Measurements from ENCODE around the gene C6orf52.
"Not testable (repeated sequence)": the region's sequence is repeated elsewhere in the genome, so short reads cannot be mapped to it uniquely, and the experiment has no call there.

C6orf52 gene

DNA sequence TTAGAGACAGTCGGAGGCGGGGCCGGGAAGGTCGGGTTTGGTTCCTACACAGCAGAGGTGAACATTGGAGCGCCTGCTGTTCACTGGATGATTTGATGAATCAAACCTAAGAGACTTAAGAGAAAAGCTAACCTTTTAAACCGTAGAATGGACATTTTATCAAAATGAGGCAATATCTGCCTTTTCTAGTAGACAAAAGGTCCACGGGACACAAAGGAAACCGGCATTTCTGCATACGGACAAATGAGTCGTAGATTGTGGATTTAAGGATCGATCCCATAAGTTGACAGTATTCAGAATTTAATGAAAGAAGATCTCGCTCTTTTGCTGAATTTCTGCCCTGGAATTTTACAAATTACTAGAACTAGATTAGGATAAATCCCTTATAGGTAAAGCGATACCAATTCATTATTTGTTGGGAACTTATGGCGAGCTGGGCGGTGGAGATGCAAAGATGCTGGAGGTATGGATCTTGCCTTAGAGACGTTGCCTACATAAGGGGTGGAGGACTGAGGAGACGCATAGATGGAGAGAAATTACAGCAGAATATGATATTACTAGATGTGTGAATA, 756 bp upstream of the C6orf52 start:
- DNase-seq, result no peak

DNA sequence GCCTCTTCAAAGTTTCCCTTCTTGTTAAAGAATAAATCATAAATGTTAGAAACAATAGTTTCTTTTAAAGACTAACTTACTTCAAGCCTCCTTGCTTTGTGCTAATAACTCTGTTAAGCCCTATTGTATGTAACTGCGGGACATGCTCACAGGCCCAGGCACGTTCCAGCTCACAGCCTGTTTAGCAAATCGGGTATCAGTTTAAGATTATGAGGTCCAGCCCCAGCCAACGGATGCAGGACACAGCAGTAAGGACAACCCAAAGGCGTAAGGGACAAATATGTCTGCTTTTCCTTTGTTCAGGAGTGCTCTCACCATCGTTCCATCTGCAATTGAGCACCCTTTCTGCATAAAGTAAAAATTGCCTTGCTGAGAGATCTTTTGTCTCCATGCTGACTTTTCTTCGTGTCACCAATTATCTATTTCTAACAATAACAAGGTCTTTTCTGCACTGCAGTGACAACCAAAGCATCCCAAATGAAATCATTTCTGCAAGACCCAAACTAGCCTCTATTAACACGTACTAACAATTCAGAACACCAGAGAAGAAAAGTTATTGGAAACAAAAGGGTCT, 1.4 kb downstream of the C6orf52 start:
- no peak for DNase-seq

DNA sequence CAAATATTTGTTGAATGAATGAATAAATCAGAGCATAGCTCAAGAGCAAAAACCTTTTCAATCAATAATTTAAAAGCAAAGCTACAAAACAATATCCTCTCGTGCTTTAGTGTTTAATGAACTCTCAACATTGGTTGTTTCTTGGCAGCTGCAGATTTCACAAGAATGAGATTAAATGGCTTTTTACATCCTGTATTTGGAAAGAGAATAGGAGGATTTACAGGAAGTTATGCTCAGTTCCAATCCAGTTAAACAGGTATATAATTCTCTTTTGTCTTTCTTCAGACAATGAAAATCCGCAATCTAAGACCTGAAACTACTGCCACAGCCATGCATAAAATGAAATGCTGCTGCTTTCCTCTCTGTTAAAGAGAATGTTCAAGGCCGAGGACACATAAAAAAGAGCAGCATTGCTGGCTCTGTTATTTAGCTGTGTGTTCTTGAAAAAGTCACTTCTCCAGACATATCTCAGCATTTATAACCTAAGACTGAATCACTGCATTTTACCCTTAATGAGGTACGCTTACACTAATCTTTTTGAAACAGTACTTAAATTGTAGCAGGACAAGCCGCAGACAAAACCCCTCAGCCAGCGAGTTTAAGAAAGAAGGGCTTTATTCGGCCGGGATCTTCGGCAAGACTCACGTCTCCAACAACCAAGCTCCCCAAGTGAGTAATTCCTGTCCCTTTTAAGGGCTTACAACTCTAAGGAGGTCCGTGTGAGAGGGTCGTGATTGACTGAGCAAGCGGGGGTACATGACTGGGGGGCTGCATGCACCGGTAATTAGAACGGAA, 3.6 kb downstream of the C6orf52 start:
- no peak for DNase-seq

DNA sequence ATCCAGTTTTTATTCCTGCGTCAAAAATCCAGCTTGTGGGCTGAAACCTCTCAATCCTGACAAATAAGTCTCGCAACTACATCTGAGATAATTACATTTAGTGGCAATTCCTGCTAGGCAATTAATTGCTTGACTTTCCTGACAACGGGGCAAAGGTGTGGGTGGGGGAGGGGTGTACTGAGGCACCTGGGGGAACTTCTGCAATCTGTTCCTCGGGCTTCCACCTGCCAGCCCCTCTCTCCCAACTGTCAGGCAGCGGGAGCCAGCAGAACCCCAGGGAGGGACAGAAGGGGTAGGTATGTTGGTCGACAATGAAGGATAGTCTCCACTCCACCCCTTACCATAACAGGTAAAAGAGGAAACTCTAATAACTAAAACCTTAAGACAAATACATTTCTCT, 6.8 kb downstream of the C6orf52 start:
- DNase-seq, result no peak

DNA sequence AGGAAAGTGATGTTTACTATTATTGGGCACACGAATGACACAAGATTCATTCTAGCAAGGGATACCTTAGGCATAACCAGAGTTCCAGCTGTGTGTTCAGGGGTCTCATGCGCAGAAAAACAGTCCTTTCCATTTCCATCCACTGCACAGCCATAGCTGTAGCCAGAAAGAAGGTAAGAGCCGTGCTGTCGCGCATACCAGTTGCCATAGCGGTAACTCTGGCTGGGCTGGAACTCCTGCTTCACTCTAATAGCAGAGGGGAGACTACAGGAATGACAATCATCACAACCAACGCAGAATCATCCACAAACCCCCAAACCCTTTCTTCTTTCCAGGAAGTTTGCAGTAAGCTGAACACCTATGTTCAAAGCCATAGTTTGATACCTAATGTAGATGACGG, 7.5 kb downstream of the C6orf52 start:
- no peak for DNase-seq

DNA sequence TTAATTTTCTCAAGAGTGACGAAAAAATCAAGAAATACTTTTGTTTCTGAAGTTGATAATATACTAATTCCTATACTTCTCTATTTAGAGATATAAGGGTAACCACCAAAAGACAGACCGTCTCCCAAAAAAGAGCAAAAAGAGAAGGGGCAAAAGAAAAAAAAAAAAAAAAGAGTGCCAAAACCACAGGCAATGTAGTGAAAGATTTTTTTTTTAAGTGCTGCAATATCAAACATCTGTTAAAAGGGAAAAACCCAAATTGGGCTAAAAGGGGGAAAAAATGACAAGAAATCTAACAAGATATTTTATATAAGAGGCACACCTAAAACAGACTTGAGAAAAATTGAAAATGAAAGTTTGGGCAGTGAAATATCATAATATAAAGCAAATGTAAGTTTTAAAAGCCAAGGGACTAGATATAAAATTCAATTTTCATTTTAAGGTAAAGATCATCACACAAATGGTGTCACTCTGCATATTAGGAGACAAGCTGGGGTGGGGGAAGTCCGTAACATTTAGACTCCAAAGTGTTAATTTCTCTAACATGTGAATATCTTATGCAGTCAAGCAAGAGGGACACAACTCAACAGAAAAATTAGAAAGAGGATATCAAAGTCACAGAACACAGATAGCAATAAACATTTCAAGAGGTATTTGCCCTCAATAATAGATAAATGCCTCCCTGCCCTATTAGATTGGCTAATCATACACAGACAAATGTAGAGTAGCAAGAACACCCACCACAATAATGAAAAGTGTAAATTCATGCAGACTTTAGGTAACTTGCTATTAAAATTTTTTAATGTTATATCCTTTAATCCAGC, 9.1 kb downstream of the C6orf52 start:
- no peak for DNase-seq

DNA sequence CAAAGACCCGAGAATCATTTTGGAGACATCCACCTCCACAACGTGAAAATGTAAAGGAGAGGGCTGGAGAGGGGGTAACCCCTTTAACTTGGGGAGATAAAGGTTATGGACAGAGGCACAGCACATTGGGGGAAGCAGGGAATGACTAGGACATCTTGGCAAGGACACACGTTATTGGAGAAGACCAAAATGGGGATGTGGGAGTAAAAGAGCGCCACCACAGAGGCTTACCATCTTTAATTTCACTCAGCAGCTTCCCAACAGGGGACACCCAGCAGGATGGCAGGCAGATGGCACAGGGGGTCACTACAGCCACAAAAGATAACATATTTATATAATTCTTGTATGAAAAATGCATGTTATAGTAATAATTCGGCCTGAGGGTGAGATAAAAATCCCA, 9.8 kb downstream of the C6orf52 start:
- DNase-seq, result no peak

DNA sequence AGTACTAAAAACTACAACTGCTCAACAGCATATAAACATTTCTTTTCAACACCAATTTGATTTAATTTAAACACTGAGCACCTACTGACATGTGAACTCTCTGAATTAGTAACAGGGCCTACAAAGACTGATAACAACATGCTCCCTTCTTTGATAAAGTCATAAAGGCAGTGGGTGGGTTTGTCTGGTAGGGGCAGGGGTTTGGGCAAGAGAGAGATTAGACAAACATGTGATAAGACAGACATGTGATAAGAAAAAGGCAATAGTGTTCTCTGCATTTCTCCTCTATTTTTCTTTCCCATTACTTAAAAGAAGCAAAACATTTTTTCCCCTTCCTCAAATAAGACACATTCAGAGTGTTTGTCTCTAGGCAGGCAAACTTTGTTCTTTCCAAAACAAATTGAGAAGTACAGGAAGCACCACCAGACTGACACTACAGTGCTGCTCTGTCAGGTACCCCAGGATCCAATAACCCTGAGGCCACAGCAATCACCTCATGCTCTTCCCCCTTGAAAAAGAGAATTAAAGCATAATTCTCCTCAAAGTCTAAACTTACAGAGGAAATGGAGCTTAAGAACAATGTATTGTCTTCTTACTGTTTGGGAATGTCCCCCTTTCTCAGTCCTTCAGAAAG, 11.9 kb downstream of the C6orf52 start:
- DNase-seq, result no peak

DNA sequence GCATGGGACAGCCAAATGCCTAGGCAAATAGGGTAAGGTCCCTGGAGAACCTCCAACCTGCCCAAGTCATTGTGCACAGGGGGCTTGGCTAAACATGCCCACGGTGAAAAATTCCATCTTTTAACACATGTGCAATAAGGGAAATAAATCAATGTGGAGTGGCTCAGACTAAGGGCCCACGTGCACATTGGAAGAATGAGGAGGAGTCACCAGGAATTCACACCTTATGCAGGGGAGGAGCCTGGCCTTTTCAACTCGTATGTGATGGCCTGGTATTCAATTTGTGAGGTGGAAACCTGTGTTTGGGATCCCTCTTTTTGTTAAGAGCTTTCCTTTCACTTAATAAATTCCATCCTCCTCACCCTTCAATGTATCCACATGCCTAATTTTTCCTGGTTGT, 12.6 kb downstream of the C6orf52 start:
- no peak for DNase-seq

DNA sequence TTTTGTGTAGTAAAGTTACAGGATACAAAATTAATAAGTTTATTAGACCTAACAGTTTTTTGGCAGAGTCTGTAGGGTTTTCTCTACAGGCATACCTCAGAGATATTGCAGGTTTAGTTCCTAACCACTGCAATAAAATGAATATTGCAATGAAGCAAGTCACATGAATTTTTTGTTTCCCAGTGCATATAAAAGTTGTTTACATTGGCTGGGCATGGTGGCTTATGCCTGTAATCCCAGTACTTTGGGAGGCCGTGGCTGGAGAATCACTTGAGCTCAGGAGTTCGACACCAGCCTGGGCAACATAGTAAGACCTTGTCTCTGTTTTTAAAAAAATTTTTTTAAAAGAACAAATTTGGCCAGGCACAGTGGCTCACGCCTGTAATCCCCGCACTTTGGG, 16.0 kb downstream of the C6orf52 start:
- DNase-seq, result no peak

DNA sequence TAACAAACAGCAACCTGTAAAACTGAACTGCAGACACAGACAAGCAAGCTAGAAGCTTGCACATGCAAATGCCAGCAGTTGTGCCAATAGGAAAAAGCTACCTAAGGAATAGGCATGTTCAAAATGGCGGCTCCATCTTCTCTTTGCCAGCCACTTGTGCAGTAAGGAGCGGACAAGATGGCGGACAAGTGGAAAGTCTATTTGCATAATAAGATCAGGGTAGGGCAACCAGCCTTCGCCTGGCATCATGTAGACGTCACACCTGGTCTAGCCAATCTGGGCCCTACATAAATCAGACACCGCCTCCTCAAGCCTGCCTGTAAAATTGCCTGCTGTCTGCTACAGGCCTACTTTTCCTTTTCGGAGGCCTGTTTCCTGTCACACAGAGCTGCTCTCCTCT, 18.0 kb downstream of the C6orf52 start:
- no peak for DNase-seq

DNA sequence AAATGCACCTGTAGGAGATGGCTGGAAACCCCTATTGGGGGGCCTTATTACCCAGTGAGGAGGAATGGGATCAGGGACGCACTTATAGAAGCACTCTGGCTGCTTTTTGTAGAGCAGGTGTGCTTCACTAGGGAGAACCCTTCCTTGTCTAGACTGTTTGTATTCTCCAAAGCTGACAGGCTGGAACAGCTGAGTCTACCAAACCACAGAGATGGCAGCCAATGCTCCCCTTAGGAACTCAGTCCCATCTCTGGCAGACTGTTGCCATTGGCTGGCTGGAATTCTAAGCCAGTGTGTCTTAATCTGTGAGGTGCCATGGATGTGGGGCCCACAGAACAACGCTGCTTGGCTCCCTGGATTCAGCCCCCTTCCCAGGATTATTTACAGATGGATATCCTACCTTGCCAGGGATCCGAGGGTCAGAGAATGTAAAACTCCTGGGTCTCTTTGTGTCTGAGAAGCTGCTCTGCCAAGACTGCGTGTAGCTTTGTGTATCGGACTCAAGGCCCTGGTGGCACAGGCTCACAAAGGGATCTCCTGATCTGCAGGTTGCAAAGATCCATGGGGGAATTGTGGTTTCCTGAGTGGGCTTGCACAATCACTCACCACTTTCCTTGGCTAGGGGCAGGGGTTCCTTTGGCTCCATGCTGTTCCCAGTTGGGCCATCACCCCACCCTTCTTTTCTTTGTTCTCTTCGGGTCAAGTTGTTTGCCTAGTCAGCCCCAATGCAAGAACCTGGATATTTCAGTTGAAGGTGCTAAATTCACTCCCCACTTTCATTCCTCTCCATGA, 26.1 kb downstream of the C6orf52 start:
- no peak for DNase-seq

DNA sequence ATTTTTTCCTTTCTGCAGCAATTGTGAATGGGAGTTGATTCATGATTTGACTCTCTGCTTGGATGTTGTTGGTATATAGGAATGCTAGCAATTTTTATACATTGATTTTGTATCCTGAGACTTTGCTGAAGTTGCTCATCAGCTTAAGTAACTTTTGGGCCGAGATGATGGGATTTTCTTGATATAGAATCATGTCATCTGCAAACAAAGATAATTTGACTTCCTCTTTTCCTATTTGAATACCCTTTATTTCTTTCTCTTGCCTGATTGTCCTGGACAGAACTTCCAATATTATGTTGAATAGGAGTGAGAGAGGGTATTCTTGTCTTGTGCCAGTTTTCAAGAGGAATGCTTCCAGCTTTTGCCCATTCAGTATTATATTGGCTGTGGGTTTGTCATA, 28.8 kb downstream of the C6orf52 start:
- not testable (repeated sequence) for DNase-seq

DNA sequence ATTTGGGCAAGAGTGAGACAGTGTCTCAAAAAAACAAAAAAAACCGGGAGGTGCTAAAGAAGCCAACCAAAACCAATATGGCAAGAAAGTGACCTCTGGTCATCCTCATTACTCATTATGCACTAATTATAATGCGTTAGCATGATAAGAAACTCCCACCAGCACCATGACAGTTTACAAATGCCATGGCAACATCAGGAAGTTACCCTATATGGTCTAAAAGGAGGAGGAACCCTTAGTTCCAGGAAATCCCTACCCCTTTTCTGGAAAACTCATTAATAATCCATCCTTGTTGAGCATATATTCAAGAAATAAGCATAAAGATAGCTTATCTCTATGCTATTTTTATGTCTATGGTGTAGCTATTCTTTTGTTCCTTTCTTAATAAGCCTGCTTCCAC, 31.7 kb downstream of the C6orf52 start:
- no peak for DNase-seq

DNA sequence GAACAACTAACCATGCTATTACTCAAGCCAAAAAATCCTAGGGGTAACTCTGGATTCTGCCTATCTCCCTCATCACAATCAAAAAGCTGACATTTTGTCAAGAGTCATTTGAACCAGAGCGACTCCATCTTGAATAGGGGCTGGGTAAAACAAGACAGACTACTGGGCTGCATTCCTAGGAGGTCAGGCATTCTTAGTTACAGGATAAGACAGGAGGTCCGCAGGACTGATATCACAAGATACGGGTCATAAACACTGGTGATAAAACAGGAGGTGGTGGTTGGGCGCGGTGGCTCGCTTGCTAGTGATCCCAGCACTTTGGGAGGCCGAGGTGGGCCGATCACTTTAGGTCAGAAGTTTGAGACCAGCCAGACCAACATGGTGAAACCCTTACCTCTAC, 32.2 kb downstream of the C6orf52 start:
- DNase-seq, result no peak

DNA sequence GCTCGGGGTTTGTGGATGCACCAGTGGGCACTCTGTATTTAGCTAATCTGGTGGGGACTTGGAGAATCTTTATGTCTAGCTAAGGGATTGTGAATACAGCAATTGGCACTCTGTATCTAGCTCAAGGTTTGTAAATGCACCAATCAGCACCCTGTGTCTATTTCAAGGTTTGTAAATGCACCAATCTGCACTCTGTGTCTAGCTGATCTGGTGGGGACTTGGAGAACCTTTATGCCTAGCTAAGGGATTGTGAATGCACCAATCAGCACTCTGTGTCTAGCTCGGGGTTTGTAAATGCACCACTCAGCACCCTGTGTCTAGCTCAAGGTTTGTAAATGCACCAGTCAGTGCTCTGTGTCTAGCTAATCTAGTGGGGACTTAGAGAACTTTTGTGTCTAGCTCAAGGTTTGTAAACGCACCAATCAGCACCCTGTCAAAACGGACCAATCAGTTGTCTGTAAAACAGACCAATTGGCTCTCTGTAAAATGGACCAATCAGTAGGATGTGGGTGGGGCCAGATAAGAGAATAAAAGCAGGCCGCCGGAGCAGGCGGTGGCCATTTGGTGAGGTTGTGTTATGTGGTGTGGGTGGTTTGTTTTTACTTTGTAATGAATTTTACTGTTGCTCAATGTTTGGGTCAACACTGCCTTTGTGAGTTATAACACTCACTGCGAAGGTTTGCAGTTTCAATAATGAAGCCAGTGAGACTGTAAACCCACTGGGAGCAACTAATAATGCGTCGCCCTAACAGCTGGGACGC, 33.8 kb downstream of the C6orf52 start:
- DNase-seq, result not testable (repeated sequence)

DNA sequence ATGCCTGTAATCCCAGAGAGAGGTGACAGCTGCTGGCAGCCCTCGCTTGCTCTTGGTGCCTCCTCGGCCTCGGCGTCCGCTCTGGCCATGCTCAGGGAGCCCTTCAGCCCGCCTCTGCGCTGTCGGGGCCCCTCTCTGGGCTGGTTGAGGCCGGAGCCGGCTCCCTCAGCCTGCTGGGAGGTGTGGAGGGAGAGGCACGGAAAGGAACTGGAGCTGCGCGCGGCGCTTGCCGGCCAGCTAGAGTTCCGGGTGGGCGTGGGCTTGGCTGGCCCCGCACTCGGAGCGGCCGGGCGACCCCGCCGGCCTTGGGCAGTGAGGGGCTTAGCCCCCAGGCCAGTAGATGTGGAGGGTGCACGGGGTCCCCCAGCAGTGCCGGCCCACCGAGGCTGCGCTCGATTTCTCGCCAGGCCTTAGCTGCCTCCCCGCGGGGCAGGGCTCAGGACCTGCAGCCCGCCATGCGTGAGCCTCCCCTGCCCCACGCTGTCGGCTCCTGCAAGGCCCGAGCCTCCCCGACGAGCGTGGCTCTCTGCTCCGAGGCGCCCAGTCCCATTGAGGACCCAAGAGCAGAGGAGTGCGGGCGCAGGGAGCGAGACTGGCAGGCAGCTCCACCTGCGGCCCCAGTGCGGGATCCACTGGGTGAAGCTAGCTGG, 34.6 kb downstream of the C6orf52 start:
- DNase-seq, result no peak

DNA sequence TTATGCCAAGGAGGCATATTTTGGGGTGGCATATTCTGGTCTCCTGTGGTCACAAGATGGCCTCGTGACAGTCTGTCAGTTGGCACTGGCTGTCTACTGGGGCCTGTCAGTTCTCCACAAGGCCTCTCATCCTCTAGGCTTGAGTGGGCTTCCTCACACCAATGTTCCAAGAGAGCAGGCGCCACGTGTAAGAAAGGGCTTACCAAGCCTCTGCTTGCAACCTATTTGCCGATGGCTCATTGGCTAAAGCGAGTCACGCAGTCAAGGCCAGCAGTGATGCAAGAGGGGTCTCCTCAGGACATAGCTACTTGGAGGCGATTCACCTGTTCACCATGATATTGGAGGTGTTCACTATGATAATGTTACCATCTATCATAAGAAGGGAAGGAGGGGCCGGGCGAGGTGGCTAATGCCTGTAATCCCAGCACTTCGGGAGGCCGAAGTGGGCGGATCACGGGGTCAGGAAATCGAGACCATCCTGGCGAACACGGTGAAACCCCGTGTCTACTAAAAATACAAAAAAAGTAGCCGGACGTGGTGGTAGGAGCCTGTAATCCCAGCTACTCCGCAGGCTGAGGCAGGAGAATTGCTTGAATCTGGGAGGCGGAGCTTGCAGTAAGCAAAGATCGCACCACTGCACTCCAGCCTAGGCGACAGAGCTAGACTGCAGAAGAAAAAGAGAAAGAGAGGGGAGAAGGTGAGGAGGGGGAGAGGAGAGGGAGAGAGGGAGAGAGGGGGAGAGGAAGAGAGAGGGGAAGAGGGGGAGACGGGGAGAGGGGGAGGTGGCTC, 35.3 kb downstream of the C6orf52 start:
- no peak for DNase-seq

DNA sequence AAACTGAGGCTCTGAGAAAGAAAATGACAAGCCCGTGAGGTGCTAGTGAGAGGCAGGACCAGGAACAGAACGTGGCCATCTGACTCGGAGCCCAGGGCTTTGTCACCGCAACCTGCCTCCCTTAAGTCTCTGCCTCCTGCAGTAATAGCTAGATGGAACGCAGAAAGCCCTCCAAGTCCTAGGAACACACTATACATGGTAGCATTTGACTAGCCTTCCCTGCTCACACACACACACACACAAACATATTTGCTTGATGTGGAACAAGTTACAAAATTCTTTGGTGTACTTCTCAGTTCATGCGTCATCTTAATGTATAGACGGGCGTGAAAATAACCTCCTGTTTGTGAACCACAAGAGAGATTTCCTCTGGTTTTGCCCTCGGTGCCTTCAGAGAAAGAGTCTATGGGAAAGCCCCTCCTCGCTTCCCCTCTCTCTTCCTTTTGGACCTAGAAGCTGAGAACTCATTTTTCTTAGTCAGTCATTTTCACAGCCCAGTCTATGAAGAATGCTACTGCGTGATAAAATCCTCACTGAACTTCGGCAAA, 38.8 kb downstream of the C6orf52 start:
- peak in 1 of 2 donors; percentile 11 for DNase-seq

DNA sequence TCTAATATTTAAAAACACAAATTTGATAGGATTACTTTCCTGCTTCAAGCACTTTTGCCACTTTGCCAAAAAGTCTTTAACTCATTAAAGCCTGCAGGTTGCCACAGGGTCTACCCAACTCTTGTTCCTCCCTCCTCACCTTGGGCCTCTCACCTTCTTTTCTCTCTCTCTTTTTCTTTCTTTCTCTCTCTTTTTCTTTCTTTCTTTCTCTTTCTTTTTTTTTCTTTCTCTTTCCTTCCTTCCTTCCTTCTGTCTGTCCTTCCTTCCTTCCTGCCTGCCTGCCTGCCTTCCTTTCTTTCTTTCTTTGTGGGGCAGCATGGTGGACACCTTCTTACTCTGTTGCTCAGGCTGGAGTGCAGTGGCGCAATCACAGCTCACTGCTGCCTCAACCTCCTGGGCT, 50.2 kb downstream of the C6orf52 start:
- DNase-seq, result no peak

Data from stimulated activated CD4-positive, alpha-beta T cell treated with anti-CD3 and anti-CD28 coated beads, Interleukin-2, amount 100 ng/mL, for 24 hours (primary cell).